HG02981 (cell line): ENCODE data around the gene ANK3.

ENCODE experiments used
- ATAC-seq: cut with Tn5 transposase; IDR thresholded peaks from one replicate; pipeline ENCODE4 v1.9.1; 2021; ENCODE audit warnings: mild to moderate bottlenecking, moderate library complexity; ENCODE audit not compliant: unreplicated experiment

ANK3 gene

DNA sequence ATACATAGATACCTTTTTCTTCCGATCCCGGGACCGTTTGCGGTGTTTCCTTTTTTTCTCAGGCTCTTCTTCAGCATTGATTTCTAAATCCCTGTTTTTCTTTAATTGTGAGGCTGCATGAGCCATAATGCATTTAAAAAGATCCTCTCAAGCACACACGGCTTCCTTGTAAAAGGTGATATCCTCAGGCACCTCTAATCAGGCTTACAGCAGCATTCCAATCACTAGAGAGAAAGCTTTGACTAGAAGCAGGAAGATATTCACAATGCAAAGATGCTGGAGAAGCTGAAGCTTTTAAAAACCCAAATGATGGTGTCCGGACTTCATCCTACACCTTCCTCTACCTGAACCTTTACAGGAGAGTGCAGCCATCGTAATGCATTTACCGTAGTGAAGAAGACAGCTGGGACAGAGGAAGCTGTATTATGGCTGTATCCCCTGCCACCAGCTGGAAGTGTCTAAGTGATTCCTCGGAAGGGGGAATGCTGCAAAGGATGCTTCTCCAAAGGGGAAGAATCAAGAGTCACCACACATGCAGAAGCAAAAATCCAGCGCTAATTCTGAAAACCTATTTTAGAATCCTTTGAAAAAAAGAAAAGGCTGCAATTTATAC lies at the start of gene ANK3:
TSS of gene ANK3 (minus strand) at position 463 of the 613 bp plus-strand sequence. CDS start at position 126, 337 bp downstream.
- ATAC-seq = no peak

DNA sequence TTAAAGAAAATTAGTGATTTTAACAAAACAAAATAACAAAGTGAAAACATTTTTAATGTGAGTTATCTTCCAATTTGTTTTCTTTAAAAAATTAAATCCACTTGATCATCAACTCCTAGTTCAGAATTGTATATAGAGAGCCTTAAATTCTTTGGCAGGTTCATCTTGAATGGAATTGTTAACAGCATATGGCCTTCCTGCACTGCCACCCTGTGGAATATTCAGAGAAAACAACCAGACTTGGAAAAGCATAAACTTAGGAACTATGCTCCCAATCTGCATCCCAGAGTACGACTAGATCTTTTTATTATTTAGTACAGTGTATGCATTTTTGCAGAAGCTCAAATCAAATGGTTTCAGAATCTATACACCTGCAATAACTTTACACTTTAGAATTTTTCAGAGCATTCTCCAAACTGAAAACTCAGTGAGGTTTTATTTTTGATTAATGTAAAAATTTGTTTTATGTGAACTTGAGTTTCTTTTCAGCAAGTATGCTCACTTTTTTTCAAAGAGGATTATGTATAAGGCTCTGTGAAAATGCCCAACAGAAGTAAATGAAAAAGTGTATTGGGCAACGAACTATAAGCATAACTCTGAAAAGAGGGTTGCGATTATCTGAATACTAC lies 44.9 kb upstream of the ANK3 start:
- ATAC-seq = peak; percentile 47

DNA sequence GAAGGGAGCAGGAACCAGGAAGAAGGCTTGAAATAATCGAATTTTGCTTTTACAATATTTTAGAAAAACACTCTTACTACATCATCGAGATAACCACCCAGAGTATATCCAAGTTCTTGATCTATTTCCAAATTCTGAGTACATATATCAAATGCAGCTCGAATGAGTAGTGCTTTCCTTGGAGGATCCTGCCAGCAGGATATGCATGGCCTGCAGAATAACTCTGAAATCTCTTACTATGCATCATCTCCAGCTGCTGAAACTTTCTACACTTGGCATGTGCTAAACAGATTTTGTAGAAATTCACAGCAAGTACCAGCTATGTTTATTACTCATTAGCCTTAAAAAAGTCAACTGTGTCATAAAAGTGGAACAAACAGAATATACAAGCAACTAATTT lies 44.0 kb upstream of the ANK3 start:
- ATAC-seq = no peak

DNA sequence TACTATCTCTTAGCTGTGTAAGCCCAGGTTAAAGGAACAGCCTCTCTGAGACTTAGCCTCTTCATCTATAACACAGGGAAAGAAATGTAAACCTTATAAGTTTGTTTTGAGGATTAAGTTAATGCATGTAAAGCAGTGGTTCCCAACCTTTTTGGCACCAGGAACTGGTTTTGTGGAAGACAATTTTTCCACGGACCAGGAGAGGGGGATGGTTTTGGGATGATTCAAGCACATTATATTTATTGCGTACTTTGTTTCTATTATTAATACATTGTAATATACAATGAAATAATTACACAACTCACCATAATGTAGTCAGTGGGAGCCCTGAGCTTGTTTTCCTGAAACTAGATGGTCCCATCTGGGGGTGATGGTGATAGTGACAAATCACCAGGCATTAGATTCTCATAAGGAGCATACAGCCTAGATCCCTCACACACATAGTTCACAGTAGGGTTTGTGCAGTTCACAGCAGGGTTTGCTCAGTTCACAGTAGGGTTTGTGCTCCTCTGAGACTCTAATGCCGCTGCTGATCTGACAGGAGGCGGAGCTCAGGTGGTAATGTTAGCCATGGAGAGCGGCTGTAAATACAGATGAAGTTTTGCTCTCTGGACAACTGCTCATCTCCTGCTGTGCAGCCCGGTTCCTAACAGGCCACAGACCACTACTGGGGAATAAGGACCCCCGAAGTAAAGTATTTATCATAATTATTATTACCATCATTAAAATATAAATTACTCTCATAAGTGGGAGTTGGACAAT lies 41.3 kb upstream of the ANK3 start:
- ATAC-seq = no peak

DNA sequence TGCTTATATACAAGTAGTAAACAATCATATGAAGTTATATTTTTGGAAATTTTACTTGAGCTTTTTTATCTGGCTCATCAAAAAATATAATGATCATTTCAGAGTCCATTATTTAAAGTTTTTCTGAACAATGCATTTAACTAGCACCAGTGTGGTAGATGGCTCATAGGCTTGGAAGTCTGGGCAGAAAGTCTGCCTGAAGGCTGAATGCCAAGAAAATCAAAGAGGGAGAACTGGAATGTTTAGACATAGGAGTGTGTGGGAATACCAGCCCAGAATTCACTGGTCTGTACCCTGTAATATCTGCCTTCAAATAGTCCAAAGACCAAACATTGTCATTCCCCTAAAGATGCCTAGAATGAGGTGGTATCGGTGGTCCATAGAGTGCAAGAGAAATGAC lies 40.3 kb upstream of the ANK3 start:
- no peak for ATAC-seq

DNA sequence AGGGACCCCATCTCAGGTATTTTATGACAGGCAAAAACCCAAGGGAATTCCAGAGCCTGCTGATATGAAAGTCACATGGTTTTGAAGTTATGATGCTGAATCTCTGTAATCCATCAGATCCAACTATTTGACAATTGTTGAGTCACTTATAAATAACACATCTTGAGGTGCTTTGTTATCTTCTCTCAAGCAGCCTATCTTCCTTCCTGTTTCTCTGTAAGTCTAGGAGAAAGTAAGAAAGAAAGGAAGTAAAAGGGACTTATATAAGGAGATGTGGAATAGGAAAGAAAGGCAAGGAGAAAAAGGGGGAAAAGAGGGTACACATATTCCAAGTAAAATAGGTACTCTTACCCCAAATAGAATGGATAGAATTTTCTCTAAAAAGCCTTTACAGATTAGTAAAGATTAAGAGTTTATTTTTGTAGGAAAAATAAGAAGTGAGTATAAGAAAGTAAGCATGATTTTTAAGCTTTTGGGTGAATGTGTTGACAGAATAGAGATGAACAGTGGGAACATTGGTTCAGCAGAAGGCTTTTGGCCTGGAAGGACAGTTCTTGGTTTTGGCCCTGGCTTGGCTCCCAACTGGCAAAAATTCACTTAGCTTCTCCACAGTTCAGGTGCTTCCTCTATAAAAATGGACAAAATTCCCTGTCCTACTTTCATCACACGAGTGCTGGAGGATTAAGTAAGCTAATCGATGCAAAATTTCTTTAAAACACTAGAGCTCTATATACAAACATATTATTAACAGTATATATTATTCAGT lies 39.6 kb upstream of the ANK3 start:
- no peak for ATAC-seq

DNA sequence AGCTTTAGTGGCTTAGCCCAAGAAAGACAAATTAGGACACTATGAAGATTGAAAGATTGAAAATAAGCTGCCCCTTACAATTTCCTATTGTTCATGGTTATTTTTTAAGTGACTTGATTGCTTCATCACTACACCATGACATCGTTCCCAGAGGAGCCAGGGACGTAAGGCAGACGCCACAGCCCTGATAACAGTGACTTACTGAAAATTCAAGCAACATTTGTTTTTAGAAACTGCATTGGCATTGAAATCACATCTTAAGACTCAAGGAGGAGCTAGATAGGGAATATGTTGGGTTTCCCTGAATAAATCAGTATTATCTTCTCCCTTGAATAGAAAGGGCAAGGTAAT lies 38.7 kb upstream of the ANK3 start:
- no peak for ATAC-seq

DNA sequence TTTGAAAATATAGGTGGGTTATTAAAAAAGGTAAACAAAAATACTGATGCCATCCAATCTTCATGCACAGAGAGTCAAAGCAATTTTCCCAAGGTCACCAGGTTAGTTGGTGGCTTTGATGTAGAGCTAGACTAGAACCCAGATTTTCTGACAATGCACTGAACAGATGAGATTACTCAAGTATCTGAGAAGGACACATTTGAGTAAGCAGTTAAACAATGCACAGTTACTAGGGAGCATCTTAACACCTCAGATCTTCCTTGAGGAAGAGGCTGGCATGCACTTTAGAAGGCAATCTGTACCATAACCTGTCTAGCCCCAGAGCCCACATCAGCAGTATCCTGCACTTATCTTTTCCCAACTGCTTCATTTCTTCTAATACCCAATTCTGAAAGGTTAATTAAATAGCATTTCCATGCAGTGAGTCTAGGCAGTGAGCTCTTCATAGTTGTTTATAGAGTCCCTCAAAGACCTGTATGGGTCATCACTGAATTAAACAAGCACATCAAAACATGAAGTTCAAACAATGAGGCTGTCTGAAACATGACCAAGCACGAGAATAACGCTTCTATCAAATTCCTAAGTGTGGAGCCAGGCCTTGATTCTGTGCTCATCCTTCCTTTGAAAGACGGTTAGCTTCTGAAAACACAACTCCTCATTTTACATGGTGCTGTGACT lies 38.2 kb upstream of the ANK3 start:
- ATAC-seq = no peak

DNA sequence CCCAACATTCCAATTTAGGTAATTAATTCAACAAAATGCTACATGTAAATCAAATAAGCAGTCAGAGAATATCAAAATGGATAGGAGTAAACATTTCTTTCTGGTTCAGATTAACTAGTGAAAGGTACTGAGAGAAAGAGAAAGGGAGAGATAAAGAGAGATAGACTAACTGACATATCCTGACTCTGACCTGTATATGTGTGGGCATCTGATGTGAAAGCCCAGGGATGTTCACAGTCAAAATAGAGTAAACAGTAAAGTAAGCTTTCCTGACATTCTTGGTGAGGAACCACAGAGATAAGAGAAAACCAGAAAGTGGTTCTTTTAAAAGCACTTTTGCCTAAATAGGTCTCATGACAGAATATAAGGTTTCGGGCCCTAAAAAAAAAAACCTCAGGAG lies 37.5 kb upstream of the ANK3 start:
- no peak for ATAC-seq

DNA sequence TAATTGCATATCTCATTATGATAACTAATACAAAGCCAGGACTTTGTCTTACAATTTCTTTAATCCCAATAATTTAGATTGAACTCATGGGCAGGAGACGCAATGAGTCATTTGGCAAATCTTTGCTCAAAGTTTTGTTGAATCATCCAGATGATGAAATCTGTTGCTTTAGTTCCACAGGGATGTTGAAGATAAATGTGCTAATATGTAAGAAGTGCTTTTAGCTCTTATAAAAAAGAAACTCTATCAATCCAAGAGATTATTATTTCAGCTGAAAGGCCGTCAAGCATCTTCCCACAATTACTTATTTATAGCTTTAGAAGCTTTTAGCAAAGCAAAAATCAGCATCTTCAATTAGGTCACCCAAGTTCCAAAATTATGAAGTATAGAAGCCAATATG lies 36.8 kb upstream of the ANK3 start:
- ATAC-seq = no peak

DNA sequence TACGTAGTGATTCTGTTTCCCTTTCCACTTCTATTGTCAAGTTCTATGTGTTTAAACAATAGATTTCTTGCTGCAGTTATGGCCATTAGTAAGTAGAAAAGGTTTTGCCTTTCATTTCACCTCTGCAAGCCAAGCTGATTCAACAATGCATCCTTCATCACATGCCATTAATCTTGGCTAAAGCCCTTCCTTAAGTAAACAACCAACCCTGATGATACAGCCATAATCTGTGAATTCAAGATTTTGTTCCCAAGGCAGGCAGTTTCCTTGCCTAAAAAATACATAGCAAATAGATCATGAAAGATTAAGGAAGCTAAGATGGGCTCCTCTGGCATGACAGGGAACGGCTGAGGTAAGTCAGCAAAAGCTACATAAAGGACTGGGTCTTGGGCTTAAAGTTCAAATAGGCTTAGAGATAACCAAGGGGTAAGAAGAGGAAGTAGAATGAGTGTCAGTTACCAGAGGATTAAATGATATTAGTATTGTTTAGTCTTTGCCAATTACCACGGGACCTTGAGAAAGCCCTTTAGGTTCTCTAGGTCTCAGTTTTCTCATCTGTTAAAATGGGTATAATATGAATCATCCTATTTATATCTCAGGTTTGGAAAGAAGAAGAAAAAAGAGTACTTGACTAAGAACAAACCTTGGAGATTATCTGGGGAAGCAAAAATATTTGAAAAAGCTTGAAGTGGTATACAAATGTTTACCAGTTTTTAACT lies 35.9 kb upstream of the ANK3 start:
- ATAC-seq = no peak

DNA sequence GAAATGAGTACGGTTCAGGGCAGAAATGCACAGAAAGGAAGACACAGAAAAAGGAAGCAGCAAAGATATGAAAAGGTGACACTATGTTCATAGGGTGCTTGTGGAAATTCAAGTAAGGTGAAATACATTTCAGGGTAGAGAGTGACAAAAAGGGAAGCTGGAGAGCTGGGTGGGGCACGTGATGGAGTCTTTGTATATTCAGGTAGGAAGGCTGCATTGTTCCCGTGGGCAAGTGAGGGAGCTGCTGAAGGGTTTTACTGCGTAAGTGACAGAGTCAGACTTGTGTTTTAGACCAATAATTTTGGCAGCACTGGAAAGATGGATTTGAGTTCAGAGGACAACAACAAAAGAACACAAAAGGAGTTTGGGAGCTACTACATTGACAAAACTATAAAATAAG lies 35.3 kb upstream of the ANK3 start:
- no peak for ATAC-seq

DNA sequence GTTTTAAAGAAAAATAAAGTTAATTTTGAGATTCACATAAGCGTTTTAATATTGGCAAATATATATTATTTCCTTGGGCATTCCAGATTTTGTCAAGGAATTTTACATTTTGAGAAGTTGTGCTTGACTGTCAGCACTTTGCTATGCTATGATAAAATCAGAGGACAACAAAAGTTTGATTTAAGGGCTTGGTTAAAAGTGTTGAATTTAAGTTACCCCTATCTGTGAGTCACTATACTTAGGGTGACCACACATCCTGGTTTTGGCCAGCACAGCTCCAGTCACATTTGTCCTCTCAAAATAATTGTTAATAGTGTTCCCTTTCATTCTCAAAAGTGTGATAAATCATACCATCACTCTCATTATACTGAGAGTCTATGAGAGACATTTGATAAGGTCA lies 34.2 kb upstream of the ANK3 start:
- no peak for ATAC-seq

DNA sequence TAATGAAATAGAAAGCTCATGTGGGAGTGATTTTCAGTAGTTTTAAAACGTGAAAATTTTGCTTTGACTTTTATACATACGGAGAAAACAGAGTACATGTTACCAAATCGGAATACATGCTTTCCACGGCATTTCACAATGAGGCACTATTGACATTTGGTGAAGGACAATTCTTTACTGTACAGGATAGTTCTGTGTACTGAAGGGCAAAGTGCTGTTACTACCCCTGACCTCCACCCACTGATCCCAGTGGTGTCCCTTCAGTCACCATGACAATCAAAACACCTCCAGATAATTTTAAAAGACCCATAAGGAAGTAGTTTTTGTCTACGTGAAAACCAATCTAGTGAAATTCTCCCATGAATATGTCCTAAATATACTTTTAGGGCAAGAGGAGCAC lies 33.1 kb upstream of the ANK3 start:
- ATAC-seq = no peak

DNA sequence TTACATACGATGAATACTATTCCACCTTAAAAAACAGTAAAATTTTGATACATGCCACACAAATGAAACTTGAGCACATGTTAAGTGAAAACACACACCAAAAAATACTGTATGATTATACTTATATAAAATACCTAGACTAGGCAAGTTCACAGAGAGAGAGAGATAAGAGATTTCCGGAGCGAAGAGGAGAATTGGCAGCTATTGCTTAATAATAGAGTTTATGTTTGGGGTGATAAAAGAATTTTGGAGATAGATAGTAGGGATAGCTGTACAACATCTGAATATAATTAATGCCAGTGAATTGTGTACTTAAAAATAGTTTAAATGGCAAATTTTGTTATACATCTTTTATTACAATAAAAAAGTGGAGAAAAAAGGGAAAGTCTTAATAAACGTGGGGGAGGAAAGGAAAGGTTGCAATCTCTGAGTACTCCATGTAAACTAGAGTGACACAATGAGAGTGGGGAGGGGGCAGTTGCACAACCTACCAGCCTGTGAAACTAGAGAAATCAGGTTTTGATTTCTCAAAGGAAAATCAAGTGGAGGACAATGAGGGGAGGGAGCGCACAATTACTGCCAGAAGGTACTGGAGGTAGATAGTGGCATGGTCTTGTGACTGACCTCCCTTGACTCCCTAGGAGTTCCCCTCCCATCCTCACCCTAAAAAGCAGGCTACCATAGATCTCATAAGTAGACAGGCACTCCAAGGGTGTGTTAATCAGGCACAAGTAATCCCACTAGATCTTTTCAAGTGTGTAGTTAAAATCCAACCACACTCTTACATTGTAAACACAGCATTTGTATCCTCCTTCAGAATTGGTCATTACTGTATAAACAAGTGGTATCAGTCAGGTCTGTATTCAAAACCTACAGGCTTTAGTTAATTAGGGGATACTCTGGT lies 31.6 kb upstream of the ANK3 start:
- no peak for ATAC-seq

DNA sequence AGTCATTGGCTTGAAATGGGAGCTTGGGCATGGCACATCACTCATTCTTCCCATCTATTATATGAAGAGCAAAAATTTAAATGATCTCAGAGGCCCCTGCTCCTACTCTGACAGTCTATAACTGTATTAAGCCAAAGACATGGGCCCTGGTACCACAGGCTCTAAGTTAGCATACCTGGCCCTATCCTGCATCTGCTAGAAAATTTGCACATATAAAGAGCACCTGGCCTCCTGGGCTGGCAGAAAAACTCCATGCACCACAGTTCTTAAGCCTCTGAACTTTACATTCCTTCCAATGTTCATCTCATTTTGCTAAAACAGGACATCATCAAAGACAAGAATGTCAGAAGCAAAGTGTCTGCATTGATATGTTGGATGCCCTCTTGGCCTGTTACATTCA lies 29.6 kb upstream of the ANK3 start:
- no peak for ATAC-seq

DNA sequence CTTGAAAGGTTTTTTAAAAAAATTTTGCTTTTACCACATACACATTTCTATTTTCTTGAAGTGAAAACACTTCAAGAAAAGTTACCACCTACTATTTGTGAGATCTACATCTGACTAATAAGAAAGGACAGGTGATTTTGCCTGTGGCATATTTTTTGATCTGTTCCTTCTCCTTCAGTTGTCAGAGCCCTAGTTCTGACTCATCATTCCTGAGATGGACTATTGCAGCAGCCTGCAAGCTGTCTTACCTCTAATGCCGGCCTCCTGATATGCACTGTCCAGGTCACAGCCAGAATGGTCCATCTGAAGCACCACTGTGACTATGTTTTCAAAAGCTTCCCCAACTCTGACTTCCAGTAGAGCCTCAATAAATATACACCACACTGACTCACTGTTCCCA lies 28.2 kb upstream of the ANK3 start:
- ATAC-seq = no peak

DNA sequence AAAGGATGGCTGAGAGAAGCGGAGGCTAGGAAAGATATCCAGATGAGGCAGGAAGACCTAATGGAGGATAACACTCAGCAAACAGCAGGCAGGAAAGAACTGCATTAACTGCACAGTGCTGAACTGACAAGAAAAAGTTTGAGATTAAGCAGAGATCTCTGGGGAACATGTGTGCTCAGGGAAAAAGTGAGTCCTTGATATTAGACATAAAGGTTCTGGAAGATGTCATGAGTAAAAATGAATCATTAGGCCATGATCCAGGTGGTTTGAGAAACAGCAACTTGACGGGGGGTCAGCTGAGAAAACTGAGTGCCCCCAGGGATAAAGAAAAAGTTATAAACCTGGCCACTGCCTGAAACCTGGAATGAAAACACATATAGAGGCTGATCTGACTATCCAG lies 27.3 kb upstream of the ANK3 start:
- no peak for ATAC-seq

DNA sequence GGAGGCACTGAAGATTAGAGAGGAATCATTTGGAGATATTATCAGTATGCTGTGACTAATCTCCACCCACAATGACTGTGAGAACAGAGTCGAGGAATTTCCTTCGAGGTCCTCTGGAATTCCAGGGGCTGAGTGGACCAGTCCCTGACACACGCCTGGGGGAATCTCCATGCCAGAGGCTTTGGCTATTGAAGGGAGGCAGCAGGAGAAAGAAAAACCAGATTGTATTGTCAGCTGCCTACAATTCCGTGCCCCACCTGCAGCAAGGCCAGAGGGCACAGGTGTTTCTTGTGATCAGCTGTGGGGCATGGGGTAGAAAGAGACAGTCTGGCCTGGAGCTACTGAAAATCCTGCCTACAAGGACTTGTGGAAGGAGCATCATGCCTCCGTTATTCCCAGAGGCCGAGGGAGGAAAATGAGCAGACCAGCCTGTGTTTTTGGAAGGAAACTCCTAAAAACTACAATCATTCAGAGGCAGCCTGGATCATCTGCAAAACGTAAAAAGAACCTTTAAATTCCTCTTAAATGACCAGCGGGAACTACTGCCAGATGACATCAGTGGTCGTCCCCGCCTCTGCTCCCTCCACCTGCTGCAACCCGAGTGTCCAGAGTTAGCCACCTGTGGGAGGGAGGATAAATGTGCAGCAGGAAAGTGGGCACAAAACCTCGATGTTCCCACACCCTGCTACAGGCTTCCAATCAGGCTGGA lies 25.4 kb upstream of the ANK3 start:
- no peak for ATAC-seq
